Activated CD4-positive, alpha-beta T cell treated with anti-CD3 and anti-CD28 coated beads, Interleukin-2, amount 50 U/mL, for 16 hours (primary cell): ENCODE data around the gene CES4A.
"Not testable (repeated sequence)": the region's sequence is repeated elsewhere in the genome, so short reads cannot be mapped to it uniquely, and the experiment has no call there.

ENCODE experiments used
- DNase-seq: peaks from one replicate; pipeline ENCODE4 v3.0.0-alpha.2; 2020

The CES4A gene

DNA sequence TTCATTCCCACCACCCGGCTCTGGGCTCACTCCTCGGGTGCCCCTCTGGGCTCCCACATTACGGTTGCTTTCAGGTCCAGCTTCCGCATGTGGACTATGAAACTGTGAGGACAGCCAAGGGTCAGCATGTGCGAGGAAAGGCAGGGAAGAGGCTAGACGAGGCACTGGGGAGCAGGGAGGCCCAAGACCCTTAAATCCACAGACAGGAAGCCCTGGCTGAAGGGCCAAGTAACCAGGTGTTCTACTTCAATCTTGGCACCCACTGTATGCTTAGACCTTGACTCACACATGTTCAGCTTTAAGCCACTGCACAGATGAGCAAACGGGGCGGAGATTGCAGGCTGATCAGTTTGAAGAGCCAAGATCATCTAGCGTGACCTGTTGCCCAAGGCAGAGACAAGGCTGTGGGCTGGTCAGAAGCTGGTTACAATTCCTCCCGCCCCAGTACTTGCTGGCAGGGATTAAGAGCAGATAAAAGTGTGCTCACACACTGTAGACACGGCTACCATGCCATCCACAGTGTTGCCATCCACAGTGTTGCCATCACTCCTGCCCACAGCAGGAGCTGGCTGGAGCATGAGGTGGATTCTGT lies at the start of gene CES4A:
Gene CES4A (plus strand): TSS at position 393 of the 592 bp plus-strand sequence. CDS start 184 bp downstream, at position 577.
- DNase-seq, result peak; percentile 17

DNA sequence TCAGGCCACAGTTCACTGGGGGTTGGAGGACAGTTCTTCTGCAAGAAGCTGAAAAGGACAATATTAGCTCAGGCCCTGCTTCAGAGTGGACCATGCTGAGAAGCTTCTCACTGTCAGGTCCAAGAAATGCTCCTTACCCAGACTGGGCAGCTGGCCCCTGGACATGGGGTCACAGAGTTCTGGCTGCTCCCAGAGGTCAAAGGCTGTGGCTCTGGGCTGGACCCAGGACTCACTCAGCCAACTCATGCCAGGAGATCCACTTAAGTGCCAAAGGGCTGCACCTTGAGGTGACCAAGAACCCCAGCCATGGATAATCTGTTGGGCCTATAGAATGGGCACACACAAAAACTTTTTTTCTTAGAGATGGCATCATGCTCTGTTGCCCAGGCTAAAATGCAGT lies 49.0 kb upstream of the CES4A start:
- DNase-seq, result no peak

- DNase-seq, result no peak
Observed at GRCh38 chr16:66940236-66940635, 48.2 kb upstream of the CES4A start.

DNA sequence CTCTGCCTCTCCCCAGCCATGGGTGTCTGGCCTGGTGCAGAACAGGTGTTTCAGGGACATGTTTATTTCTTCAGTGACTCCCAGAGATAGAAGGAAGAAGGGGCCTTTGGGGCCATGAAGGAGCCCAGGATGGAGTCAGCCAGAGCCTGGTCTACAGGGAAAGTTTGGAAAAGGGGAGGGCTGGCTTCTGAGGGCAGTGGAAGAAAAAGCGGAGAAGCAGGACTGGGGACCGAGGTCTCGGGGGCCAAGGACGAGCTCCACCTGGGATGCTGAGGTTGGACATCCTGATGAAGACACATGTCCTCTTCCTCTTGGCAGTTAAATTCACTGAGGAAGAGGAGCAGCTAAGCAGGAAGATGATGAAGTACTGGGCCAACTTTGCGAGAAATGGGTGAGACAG lies 45.4 kb upstream of the CES4A start:
- no peak for DNase-seq

GRCh38 chr16:66943426-66944053 lies 44.8 kb upstream of the CES4A start:
- DNase-seq, result no peak

GRCh38 chr16:66944054-66944441 lies 44.3 kb upstream of the CES4A start:
- no peak for DNase-seq

DNA sequence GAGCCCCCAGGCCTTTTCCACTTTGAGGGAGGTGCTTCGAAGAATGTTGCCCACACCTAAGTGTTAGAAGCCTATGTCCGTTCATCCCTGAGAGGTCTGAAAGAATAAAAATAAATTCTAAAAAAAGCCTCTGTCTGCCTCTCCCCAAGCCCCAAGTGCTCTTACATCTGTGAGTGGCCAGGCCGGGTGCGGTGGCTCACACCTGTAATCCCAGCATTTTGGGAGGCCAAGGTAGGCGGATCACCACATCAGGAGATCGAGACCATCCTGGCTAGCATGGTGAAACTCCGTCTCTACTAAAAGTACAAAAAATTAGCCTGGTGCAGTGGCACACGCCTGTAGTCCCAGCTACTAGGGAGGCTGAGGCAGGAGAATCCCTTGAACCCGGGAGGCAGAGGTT lies 43.4 kb upstream of the CES4A start:
- DNase-seq, result not testable (repeated sequence)

DNA sequence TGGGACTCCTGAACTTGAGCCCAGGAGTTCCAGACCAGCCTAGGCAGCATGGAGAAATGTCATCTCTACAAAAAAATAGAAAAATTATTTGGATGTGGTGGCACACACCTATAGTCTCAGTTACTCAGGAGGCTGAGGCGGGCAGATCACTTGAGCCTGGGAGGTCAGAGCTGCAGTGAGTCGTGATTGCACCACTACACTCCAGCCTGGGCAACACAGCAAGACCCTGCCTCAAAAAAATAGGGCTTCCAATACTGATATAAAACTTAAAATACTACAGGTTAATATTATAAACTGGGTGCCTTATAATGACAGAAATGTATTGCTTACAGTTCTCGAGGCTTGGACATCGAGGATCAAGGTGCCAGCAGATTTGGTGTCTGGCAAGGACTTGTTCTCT lies 42.5 kb upstream of the CES4A start:
- no peak for DNase-seq

- DNase-seq, result no peak
Observed at GRCh38 chr16:66946541-66946940, 41.8 kb upstream of the CES4A start.

GRCh38 chr16:66946974-66947301 lies 41.5 kb upstream of the CES4A start:
- DNase-seq, result no peak

DNA sequence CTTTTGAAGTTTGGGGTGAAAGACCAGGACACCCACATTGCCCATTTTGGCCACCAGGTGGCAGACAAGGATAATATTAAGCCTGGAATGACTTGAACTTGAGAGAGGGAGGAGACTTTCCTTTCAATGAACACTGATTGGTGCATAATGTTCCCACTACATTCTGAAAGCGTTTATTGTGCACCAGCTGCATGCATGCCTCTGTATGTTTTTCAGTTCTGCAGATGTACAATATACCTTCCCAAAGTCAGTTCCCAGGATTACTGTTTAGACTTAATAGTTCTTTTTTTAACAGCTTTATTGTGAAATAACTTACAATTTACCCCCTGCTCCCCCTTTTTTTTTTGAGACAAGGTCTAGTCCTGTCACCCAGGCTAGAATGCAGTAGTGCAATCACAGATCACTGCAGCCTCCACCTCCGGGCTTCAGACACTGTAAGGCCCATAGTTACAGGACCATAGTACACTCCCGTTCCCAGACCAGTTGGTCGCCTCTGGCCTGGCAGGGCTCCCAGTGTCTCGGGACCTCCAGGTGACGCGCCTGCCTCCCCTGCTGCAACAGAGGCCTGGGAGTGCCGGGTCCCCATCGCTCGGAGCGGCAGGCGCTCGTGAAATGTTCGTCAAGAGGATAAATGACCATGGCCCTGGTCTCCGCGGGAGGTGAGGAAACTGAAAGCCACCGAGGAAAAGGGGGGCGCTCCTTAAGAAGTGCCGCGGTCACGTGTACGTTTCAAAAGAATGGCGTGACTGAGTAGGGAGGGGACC lies 40.9 kb upstream of the CES4A start:
- peak; percentile 90 for DNase-seq

DNA sequence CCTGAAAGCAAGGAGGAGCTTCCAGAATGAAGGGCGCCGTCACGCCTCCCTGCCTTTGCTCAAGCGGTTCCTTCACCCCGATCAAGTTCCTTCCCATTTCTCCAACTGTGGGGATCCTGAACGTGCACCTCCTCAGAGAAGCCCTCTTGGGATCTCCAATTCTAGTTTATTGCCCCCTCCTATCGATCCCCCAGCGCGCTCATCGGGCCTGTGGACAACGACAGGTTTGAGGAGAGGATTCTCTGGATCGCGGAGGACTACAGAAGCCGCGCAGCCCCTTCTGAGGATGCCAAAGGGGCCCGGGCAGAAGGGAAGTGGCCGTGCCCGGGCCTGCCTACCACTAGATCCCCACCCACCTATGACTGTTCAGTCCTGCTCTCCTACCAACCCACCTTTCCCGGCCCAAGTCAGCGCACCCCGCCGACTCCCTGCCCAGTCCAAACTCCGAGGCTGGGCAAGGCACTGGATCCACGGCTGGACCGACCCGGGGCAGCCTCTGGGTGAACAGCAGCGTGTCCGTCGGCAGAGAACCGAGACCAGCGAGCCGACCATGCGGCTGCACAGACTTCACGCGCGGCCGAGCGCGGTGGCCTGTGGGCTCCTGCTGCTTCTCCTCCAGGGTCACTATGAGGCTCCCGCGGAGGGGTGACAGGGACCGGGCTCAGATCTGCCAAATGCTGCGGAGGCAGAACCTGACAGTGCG lies 40.1 kb upstream of the CES4A start:
- DNase-seq, result no peak

DNA sequence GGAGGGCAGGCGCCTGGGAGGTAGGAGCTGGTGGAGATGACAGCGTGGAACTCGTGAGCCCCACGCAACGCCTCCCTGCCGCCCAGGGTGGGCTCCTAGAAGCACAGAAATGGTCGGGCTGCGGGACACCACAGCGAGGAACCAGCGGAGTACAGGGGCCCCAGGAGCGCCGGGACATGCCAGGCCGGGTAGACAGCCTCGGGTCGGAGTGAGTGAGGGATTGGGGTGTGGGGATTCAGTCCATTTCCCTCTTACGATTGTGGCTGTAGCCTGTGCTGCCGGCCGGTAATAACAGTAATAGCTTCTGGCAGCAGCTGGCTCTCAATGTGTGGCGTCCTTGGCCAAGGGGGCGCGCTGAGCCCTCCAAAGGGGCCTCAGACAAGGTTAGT lies 39.6 kb upstream of the CES4A start:
- no peak for DNase-seq

DNA sequence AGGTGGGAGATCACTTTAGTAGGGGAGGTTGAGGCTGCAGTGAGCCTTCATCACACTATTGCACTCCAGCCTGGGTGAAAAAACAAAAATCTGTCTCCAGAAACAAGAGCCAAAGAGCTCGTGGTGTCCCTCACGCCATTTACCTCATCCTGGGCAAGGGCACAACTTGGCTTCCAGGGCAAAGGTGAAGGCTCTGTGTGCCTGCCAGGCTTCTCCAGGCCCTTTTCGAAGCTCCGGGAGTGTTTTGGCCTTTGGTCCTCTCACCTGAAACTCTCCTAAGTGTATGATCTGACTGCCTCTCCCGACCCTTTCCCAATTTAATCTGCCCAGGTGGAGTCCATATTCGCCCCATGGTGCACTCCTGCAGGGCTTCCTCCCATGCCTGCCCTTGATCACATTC lies 38.9 kb upstream of the CES4A start:
- no peak for DNase-seq

- DNase-seq, result peak; percentile 47
Observed at GRCh38 chr16:66950437-66950836, 38.0 kb upstream of the CES4A start.

DNA sequence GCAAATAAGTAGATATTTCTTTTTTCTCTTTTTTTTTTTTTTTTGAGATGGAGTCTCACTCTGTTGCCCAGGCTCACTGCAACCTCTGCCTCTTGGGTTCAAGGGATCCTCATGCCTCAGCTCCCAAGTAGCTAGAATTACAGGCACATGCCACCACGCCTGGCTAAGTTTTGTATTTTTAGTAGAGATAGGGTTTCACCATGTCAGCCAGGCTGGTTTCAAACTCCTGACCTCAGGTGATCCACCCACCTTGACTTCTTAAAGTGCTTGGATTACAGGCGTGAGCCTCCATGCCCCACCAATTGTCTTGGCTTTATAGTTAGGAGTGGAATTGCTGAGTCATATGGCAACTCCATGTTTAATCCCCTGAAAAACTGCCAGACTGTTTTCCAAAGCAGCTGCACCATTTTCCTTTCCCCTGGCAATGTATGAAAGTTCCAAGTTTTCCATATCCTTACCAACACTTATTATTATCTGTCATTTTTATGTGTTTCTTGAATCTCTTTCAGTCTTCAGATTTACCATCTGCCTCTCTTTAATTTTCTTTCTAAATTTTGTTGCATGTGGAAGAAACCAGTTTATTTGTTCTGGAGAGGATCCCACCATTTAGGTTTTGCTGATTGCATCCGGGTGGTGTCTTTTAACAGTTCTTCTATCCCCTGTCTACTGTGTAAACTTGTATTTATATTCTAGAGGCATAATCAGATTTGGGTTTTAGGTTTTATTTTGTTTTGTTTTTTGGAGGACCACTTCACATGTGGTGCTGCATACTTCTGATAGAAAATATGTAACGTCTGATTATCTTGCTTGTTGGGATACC lies 37.2 kb upstream of the CES4A start:
- DNase-seq, result no peak

- DNase-seq, result no peak
Observed at GRCh38 chr16:66952430-66953110, 35.8 kb upstream of the CES4A start.

DNA sequence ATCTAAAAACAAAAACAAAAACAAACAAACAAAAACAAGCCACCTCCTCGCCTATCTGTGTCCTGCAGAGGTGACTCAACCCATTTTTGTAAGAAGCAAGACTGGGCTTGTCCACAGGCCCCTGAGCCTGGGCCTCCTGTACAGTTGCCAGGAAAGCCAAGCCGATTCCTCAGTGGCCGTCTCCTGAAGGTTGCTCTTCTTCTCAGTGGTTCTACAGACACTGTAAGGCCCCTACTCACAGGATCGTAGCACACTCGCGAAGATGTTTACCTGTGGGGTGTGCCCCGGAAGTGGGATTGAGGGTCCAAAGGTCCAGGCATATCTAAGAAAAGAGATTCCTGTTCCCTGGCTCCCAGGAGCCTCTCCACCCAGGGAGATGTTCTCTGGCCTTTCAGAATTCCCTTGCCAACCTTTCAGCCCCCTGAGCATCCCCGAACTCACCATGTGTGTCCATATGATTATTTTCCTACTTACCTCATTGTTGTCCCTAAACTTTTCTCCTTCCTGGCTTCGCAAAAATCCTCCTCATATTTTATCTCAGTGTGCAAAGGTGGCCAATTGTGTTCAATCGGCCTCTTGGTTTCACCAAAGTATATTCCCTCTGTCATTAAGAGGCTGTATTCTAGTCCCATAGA lies 34.8 kb upstream of the CES4A start:
- no peak for DNase-seq

GRCh38 chr16:66954097-66954659 lies 34.2 kb upstream of the CES4A start:
- peak; percentile 84 for DNase-seq

DNA sequence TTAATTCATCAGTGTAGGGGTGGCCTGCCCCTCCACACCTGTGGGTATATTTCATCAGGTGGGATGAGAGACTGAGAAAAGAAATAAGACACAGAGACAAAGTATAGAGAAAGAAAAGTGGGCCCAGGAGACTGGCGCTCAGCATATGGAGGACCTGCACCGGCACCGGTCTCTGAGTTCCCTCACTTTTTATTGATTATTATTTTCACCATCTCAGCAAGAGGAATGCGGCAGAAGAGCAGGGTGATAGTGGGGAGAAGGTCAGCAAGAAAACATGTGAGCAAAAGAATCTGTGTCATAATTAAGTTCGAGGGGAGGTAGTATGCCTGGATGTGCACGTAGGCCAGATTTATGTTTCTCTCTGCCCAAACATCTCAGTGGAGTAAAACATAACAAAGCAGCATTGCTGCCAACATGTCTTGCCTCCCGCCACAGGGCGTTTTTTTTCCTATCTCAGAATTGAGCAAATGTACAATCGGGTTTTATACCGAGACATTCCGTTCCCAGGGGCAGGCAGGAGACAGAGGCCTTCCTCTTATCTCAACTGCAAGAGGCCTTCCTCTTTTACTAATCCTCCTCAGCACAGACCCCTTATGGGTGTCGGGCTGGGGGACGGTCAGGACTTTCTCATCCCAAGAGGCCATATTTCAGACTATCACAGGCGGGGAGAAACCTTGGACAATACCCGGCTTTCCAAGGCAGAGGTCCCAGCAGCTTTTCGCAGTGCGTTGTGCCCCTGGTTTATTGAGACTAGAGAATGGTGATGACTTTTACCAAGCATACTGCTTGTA lies 32.8 kb upstream of the CES4A start:
- DNase-seq, result not testable (repeated sequence)

GRCh38 chr16:66956154-66956457 lies 32.3 kb upstream of the CES4A start:
- DNase-seq, result not testable (repeated sequence)
